Dedifferentiated amniotic fluid mesenchymal stem cell (primary cell): ENCODE measurements around the gene HSD17B13.
"Not testable (repeated sequence)": the region's sequence is repeated elsewhere in the genome, so short reads cannot be mapped to it uniquely, and the experiment has no call there.

ENCODE experiments used
- DNase-seq: peaks from one replicate; pipeline ENCODE4 v3.0.0-alpha.2; 2016; ENCODE audit errors: extremely low spot score

Gene HSD17B13

GRCh38 chr4:87322754-87323153 is at the start of gene HSD17B13:
Gene HSD17B13 (minus strand): TSS chr4:87322882. CDS start chr4:87322841, 41 bp downstream.
- DNase-seq, result no peak

GRCh38 chr4:87370068-87370467 is 47.4 kb upstream of the HSD17B13 start:
- no peak for DNase-seq

- DNase-seq, result no peak
These were observed 44.0 kb upstream of the HSD17B13 start for GRCh38 chr4:87366521-87367162.

- no peak for DNase-seq
These were observed 42.7 kb upstream of the HSD17B13 start for GRCh38 chr4:87365348-87365747.

GRCh38 chr4:87363552-87363951 is 40.9 kb upstream of the HSD17B13 start:
- DNase-seq, result no peak

- DNase-seq, result no peak
These were observed 37.8 kb upstream of the HSD17B13 start for GRCh38 chr4:87360338-87360935.

GRCh38 chr4:87359258-87359657 is 36.6 kb upstream of the HSD17B13 start:
- DNase-seq, result no peak

GRCh38 chr4:87356832-87357526 is 34.3 kb upstream of the HSD17B13 start:
- no peak for DNase-seq

- DNase-seq, result peak; percentile 15
These were observed 31.8 kb upstream of the HSD17B13 start for GRCh38 chr4:87354168-87355102.

GRCh38 chr4:87353592-87353991 is 30.9 kb upstream of the HSD17B13 start:
- DNase-seq, result peak; percentile 68

- DNase-seq, result no peak
These were observed 22.5 kb upstream of the HSD17B13 start for GRCh38 chr4:87345139-87345538.

- no peak for DNase-seq
These were observed 20.2 kb upstream of the HSD17B13 start for GRCh38 chr4:87342872-87343271.

GRCh38 chr4:87341954-87342635 is 19.4 kb upstream of the HSD17B13 start:
- DNase-seq, result not testable (repeated sequence)

- DNase-seq, result no peak
These were observed 16.8 kb upstream of the HSD17B13 start for GRCh38 chr4:87339440-87339839.

GRCh38 chr4:87337361-87337760 is 14.7 kb upstream of the HSD17B13 start:
- DNase-seq, result no peak

GRCh38 chr4:87333267-87333666 is 10.6 kb upstream of the HSD17B13 start:
- DNase-seq, result no peak

GRCh38 chr4:87330761-87331160 is 8.1 kb upstream of the HSD17B13 start:
- DNase-seq, result no peak

GRCh38 chr4:87327136-87327535 is 4.5 kb upstream of the HSD17B13 start:
- DNase-seq, result no peak

GRCh38 chr4:87326460-87326859 is 3.8 kb upstream of the HSD17B13 start:
- no peak for DNase-seq

GRCh38 chr4:87321888-87322287 is 794 bp downstream of the HSD17B13 start:
- no peak for DNase-seq

- DNase-seq, result no peak
These were observed 5.2 kb downstream of the HSD17B13 start for GRCh38 chr4:87317527-87317926.
